Neural cell (in vitro differentiated cells): Measurements from ENCODE around the gene RBFOX2. TPM values are rescaled to one million over a fixed set of nuclear protein-coding genes. Genes with fewer than 3 reads are reported as not detected.

ENCODE experiments used
- H2AFZ ChIP-seq: fragments of 200-600, 300-800 bp; sonication (generic), shearing (Covaris generic); 2 replicates; pipeline ENCODE4 v1.6.0; 2014; ENCODE audit warnings: low read depth, mild to moderate bottlenecking, antibody characterized with exemption, low read length, moderate library complexity
- H3F3A ChIP-seq: fragments of 200-600 bp; shearing (Covaris generic); 2 replicates; pipeline ENCODE4 v1.6.1; 2016; ENCODE audit warnings: mild to moderate bottlenecking, moderate library complexity, mixed read lengths, antibody characterized with exemption, low read length; ENCODE audit not compliant: insufficient read depth, poor library complexity, severe bottlenecking
- H3K27ac ChIP-seq: fragments of 200-600, 300-800 bp; sonication (generic), shearing (Covaris generic); 2 replicates; pipeline ENCODE4 v1.5.1; 2014; ENCODE audit warnings: mild to moderate bottlenecking, low read length, moderate library complexity
- H3K27me3 ChIP-seq: fragments of 300-800, 200-600 bp; sonication (generic), shearing (Covaris generic); 2 replicates; pipeline ENCODE4 v1.6.0; 2014; ENCODE audit warnings: mild to moderate bottlenecking, low read depth, low read length, moderate library complexity; ENCODE audit not compliant: insufficient read depth
- H3K36me3 ChIP-seq: fragments of 300-800, 200-600 bp; sonication (generic), shearing (Covaris generic); 2 replicates; pipeline ENCODE4 v1.5.1; 2014; ENCODE audit warnings: mild to moderate bottlenecking, antibody characterized with exemption, low read length, moderate library complexity; ENCODE audit not compliant: insufficient read depth
- H3K4me2 ChIP-seq: fragments of 300-800, 200-600 bp; sonication (generic), shearing (Covaris generic); 2 replicates; pipeline ENCODE4 v1.6.0; 2014; ENCODE audit warnings: mild to moderate bottlenecking, low read length
- H3K4me3 ChIP-seq: fragments of 300-800, 200-600 bp; sonication (generic), shearing (Covaris generic); 2 replicates; pipeline ENCODE4 v1.5.1; 2014; ENCODE audit warnings: mild to moderate bottlenecking, low read length, moderate library complexity
- H3K79me2 ChIP-seq: fragments of 200-600 bp; shearing (Covaris generic); replicated peaks from 2 replicates; pipeline ENCODE4 v1.6.0; 2014; ENCODE audit warnings: mild to moderate bottlenecking, low read length, moderate library complexity; ENCODE audit not compliant: insufficient read depth
- H3K9ac ChIP-seq: fragments of 300-800, 200-600 bp; sonication (generic), shearing (Covaris generic); 2 replicates; pipeline ENCODE4 v1.6.1; 2016; ENCODE audit warnings: mild to moderate bottlenecking, low read length, mixed read lengths
- H3K9me2 ChIP-seq: fragments of 200-600 bp; shearing (Covaris generic); 2 replicates; pipeline ENCODE4 v1.6.1; 2016; ENCODE audit warnings: mild to moderate bottlenecking, low read length, mixed read lengths; ENCODE audit not compliant: insufficient read depth
- H3K9me3 ChIP-seq: fragments of 200-600, 300-800 bp; sonication (generic), shearing (Covaris generic); 2 replicates; pipeline ENCODE4 v1.6.1; 2016; ENCODE audit warnings: mild to moderate bottlenecking, mixed run types, low read length, moderate library complexity, mixed read lengths
- H4K20me1 ChIP-seq: fragments of 200-600 bp; shearing (Covaris generic); 2 replicates; pipeline ENCODE4 v1.6.1; 2016; ENCODE audit warnings: mild to moderate bottlenecking, mixed run types; ENCODE audit not compliant: insufficient read depth
- EP300 ChIP-seq: fragments of 450-650 bp; conservative IDR thresholded peaks from 2 replicates; pipeline ENCODE4 v1.6.1; 2014; ENCODE audit warnings: antibody characterized with exemption, mild to moderate bottlenecking, moderate library complexity; ENCODE audit not compliant: poor library complexity, severe bottlenecking
- EZH2 ChIP-seq: fragments of 200-600, 300-800 bp; shearing (Covaris generic), sonication (generic); IDR thresholded peaks from 2 replicates; pipeline ENCODE4 v1.6.1; 2014; ENCODE audit warnings: antibody characterized with exemption, low read length, borderline replicate concordance, mild to moderate bottlenecking; ENCODE audit not compliant: insufficient read depth, poor library complexity, severe bottlenecking
- MXI1 ChIP-seq: fragments of 450-650 bp; conservative IDR thresholded peaks from 2 replicates; pipeline ENCODE4 v1.6.1; 2014; ENCODE audit warnings: antibody characterized with exemption, mild to moderate bottlenecking; ENCODE audit not compliant: poor library complexity, severe bottlenecking
- POLR2AphosphoS5 ChIP-seq: IDR thresholded peaks from 2 replicates; pipeline ENCODE4 v1.6.1; 2012
- RAD21 ChIP-seq: fragments of 450-650 bp; conservative IDR thresholded peaks from 2 replicates; pipeline ENCODE4 v1.6.1; 2014; ENCODE audit warnings: antibody characterized with exemption, mild to moderate bottlenecking, moderate library complexity
- SMC3 ChIP-seq: fragments of 450-650 bp; conservative IDR thresholded peaks from 2 replicates; pipeline ENCODE4 v1.6.1; 2014; ENCODE audit warnings: antibody characterized with exemption, mild to moderate bottlenecking, moderate library complexity; ENCODE audit not compliant: poor library complexity
- TAF1 ChIP-seq: IDR thresholded peaks from 2 replicates; pipeline ENCODE4 v1.6.1; 2012; ENCODE audit warnings: low read depth
- polyA plus RNA-seq: library from polyadenylated mRNA; depleted of rRNA; stranded (reverse); fragments of >200 nt; gene quantifications from 2 replicates; pipeline ENCODE4 v1.2.3, GENCODE V29; 2014
- TF ChIP-seq, protein P1 (sequence below): fragments of 450-650 bp; IDR thresholded peaks from 2 replicates; pipeline ENCODE4 v1.5.1; 2014; ENCODE audit warnings: antibody characterized with exemption, mild to moderate bottlenecking, moderate library complexity; ENCODE audit not compliant: poor library complexity, severe bottlenecking
- TF ChIP-seq, protein P2 (sequence below): IDR thresholded peaks from 2 replicates; pipeline ENCODE4 v1.6.1; 2012; ENCODE audit warnings: borderline replicate concordance

Gene RBFOX2
- polyA plus RNA-seq, 1 donor from 2014 or later: 529 TPM

DNA sequence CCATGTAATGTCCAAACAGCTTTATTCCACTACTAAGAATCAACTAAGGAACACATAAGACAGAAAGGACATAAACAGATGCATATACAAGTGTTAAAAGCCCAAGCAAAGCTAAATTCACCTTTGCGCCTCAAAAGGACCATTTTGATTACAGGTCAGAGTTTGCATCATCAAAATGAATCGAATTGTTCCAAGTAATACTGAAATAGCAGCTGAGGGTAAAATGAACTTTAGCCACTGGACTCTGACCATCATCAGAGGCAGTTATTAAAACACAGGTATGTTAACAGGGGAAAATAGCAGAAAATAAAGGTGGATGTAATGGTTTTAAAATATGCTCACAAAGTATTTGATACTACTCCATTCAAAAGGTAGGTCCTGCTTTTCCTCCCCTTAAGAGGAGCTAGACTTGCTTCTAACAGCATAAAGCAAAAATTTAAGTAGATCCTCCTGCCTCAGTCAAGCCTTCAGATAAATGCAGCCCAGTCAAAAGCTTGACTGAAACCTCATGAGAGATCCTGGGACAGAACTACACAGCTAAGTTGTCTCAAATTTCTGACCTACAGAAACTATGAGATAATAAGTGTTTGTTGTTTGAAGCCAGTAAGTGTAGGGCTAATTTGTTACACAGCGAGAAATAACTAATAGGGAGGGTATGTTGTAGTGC is 35.4 kb downstream of the RBFOX2 start:
- no peak overlapping the region for H3K4me2 ChIP-seq
- no peaks in the 10 kb centered on the region for H3K9me3 ChIP-seq
- H3K9me2 ChIP-seq: no peaks in the 10 kb centered on the region
- no peaks in the 10 kb centered on the region for H3K36me3 ChIP-seq
- no peak overlapping the region for H3K4me3 ChIP-seq
- H3K79me2 ChIP-seq: no peaks in the 10 kb centered on the region
- H3K9ac ChIP-seq: no peak overlapping the region
- no peak overlapping the region for H3K27ac ChIP-seq
- no peak overlapping the region for H2AFZ ChIP-seq
- TF ChIP-seq, protein P1, sequence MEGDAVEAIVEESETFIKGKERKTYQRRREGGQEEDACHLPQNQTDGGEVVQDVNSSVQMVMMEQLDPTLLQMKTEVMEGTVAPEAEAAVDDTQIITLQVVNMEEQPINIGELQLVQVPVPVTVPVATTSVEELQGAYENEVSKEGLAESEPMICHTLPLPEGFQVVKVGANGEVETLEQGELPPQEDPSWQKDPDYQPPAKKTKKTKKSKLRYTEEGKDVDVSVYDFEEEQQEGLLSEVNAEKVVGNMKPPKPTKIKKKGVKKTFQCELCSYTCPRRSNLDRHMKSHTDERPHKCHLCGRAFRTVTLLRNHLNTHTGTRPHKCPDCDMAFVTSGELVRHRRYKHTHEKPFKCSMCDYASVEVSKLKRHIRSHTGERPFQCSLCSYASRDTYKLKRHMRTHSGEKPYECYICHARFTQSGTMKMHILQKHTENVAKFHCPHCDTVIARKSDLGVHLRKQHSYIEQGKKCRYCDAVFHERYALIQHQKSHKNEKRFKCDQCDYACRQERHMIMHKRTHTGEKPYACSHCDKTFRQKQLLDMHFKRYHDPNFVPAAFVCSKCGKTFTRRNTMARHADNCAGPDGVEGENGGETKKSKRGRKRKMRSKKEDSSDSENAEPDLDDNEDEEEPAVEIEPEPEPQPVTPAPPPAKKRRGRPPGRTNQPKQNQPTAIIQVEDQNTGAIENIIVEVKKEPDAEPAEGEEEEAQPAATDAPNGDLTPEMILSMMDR: no peak
- TF ChIP-seq TAF1: no peak
- no peak for TF ChIP-seq POLR2AphosphoS5
- no peak for TF ChIP-seq SMC3
- TF ChIP-seq EZH2: no peak
- TF ChIP-seq, protein P2, sequence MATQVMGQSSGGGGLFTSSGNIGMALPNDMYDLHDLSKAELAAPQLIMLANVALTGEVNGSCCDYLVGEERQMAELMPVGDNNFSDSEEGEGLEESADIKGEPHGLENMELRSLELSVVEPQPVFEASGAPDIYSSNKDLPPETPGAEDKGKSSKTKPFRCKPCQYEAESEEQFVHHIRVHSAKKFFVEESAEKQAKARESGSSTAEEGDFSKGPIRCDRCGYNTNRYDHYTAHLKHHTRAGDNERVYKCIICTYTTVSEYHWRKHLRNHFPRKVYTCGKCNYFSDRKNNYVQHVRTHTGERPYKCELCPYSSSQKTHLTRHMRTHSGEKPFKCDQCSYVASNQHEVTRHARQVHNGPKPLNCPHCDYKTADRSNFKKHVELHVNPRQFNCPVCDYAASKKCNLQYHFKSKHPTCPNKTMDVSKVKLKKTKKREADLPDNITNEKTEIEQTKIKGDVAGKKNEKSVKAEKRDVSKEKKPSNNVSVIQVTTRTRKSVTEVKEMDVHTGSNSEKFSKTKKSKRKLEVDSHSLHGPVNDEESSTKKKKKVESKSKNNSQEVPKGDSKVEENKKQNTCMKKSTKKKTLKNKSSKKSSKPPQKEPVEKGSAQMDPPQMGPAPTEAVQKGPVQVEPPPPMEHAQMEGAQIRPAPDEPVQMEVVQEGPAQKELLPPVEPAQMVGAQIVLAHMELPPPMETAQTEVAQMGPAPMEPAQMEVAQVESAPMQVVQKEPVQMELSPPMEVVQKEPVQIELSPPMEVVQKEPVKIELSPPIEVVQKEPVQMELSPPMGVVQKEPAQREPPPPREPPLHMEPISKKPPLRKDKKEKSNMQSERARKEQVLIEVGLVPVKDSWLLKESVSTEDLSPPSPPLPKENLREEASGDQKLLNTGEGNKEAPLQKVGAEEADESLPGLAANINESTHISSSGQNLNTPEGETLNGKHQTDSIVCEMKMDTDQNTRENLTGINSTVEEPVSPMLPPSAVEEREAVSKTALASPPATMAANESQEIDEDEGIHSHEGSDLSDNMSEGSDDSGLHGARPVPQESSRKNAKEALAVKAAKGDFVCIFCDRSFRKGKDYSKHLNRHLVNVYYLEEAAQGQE: no peak
- no peak for TF ChIP-seq MXI1
- TF ChIP-seq RAD21: no peak
- no peaks in the 10 kb centered on the region for H4K20me1 ChIP-seq
- H3F3A ChIP-seq: no peaks in the 10 kb centered on the region
- no peaks in the 10 kb centered on the region for H3K27me3 ChIP-seq

GRCh38 chr22:35991168-35991567 is 37.5 kb downstream of the RBFOX2 start:
- Histone ChIP-seq H3K4me2 (no peak overlapping the region), H3K36me3 (no peaks in the 10 kb centered on the region), H3K4me3 (no peak overlapping the region), H4K20me1 (no peaks in the 10 kb centered on the region), H3K27me3 (no peaks in the 10 kb centered on the region), H3K9me3 (no peaks in the 10 kb centered on the region), H3F3A (no peaks in the 10 kb centered on the region), H2AFZ (no peak overlapping the region), H3K27ac (no peak overlapping the region), H3K9me2 (no peaks in the 10 kb centered on the region), H3K79me2 (no peaks in the 10 kb centered on the region), H3K9ac (no peak overlapping the region)
- TF ChIP-seq SMC3 (no peak), EP300 (no peak), EZH2 (no peak), MXI1 (no peak), RAD21 (no peak), TAF1 (no peak), POLR2AphosphoS5 (no peak)
- TF ChIP-seq, protein P2: no peak
- TF ChIP-seq, protein P1: no peak
